ENCODE results near the gene TOMM20L. TPM values are rescaled to one million over a fixed set of nuclear protein-coding genes. Genes with fewer than 3 reads are reported as not detected.
A peak's percentile ranks its signal among the peaks of the same experiment; 100 is the strongest.

The TOMM20L gene
- total and polyA plus RNA-seq, 2 of the 13 experiments (the other 11 are each of a cell fraction or from before 2014, with no cell fraction given) = 0.46 TPM; not detected in 1

GRCh38 chr14:58427281-58428117 is 31.8 kb downstream of the TOMM20L start, which contains the start of the genes KIAA0586 and TIMM9 (continued):
- 0 out of 2 replicates have a peak, but pooled peaks have one; percentile 27 for TF ChIP-seq ZNF503 (CRISPR knock-in tag; IDR thresholded peaks at IDR 0.05)
- no peak for TF ChIP-seq ATF5 (CRISPR knock-in tag; IDR thresholded peaks at IDR 0.05; ENCODE audit: low read depth)
- TF ChIP-seq ZXDC (CRISPR knock-in tag; IDR thresholded peaks at IDR 0.05) = no peak
- TF ChIP-seq ZNF44 (CRISPR knock-in tag; IDR thresholded peaks at IDR 0.05) = no peak
- TF ChIP-seq ATM (IDR thresholded peaks at IDR 0.05; ENCODE audit: borderline replicate concordance) = no peak
- TF ChIP-seq ZBTB7B (CRISPR knock-in tag; IDR thresholded peaks at IDR 0.05) = no peak
- TF ChIP-seq NFATC3 (CRISPR knock-in tag; IDR thresholded peaks at IDR 0.05) = no peak
- TF ChIP-seq SRSF4 (IDR thresholded peaks at IDR 0.05; ENCODE audit: low read depth, low read length, poor library complexity, severe bottlenecking) = no peak
- TF ChIP-seq ZNF180 (CRISPR knock-in tag; IDR thresholded peaks at IDR 0.05; ENCODE audit: borderline replicate concordance, low read depth) = no peak
- no peak for TF ChIP-seq ZNF782 (CRISPR knock-in tag; IDR thresholded peaks at IDR 0.05; ENCODE audit: borderline replicate concordance)
- TF ChIP-seq GATAD2A (CRISPR knock-in tag; IDR thresholded peaks at IDR 0.05) = no peak; the same call in 1 of the 2 replicates
- TF ChIP-seq ZNF276 (CRISPR knock-in tag; IDR thresholded peaks at IDR 0.05; ENCODE audit: low read depth) = peak; percentile 98
- no peak for TF ChIP-seq ZNF512 (CRISPR knock-in tag; IDR thresholded peaks at IDR 0.05)
- no peak for TF ChIP-seq NFIB (CRISPR knock-in tag; IDR thresholded peaks at IDR 0.05; ENCODE audit: borderline replicate concordance)
- TF ChIP-seq ZNF12 (CRISPR knock-in tag; IDR thresholded peaks at IDR 0.05) = no peak
- TF ChIP-seq FOXA3 (CRISPR knock-in tag; IDR thresholded peaks at IDR 0.05) = peak; percentile 58

Data from HepG2 (cell line).